Mucosa of rectum (tissue), 2 donors: ENCODE measurements around the gene CDHR5.

Source experiments
- H3K27ac ChIP-seq, 2 donors: one replicate each; pipeline ENCODE4 v1.7.0; 2013; ENCODE audit warnings: inconsistent platforms in 2 of 2, low read depth in 2 of 2, low read length in 2 of 2
- H3K27me3 ChIP-seq, 2 donors: one replicate each; pipeline ENCODE4 v1.7.0; 2013; ENCODE audit warnings: low read length in 2 of 2; ENCODE audit not compliant: control insufficient read depth in 2 of 2, insufficient read depth in 2 of 2
- H3K36me3 ChIP-seq, 2 donors: one replicate each; pipeline ENCODE4 v1.7.0; 2013; ENCODE audit warnings: low read length in 2 of 2; ENCODE audit not compliant: control insufficient read depth in 2 of 2, insufficient read depth in 2 of 2
- H3K4me1 ChIP-seq, 2 donors: one replicate each; pipeline ENCODE4 v1.7.0; 2013; ENCODE audit warnings: low read length in 2 of 2, mild to moderate bottlenecking in 1 of 2; ENCODE audit not compliant: control insufficient read depth in 2 of 2, insufficient read depth in 2 of 2
- H3K4me3 ChIP-seq, 2 donors: one replicate each; pipeline ENCODE4 v1.7.0; 2013; ENCODE audit warnings: low read length in 2 of 2
- H3K9ac ChIP-seq, 2 donors: one replicate each; pipeline ENCODE4 v1.7.0; 2013; ENCODE audit warnings: low read length in 2 of 2, low read depth in 1 of 2, mild to moderate bottlenecking in 1 of 2
- H3K9me3 ChIP-seq, 2 donors: one replicate each; pipeline ENCODE4 v1.7.0; 2013; ENCODE audit warnings: low read length in 2 of 2; ENCODE audit not compliant: control insufficient read depth in 2 of 2
- donor health status: healthy.
- donor health status: Normal muscosa, but diverticular disease.

Gene CDHR5

GRCh38 chr11:587546-587945 is 37.2 kb downstream of the CDHR5 start:
- H3K36me3 ChIP-seq = peaks cover 51 to 62% of the 10 kb centered on the region in 2 donors
- H3K9ac ChIP-seq = no peak overlapping the region
- H3K27ac ChIP-seq = no peak overlapping the region

GRCh38 chr11:586376-587316 is 38.1 kb downstream of the CDHR5 start:
- Histone ChIP-seq H3K36me3 (peaks cover 50 to 63% of the 10 kb centered on the region in 2 donors), H3K4me3 (no peak overlapping the region), H3K9me3 (no peaks in the 10 kb centered on the region)

More at GRCh38 chr11:587546-587945, 37.2 kb downstream of the CDHR5 start:
- Histone ChIP-seq H3K27me3 (no peaks in the 10 kb centered on the region), H3K9me3 (no peaks in the 10 kb centered on the region), H3K4me3 (no peak overlapping the region), H3K4me1 (no peaks in the 10 kb centered on the region)

GRCh38 chr11:584287-584686 is 40.5 kb downstream of the CDHR5 start:
- Histone ChIP-seq H3K27me3 (no peaks in the 10 kb centered on the region), H3K4me3 (no peak overlapping the region), H3K4me1 (peaks cover 1 to 2% of the 10 kb centered on the region in 2 donors), H3K9ac (no peak overlapping the region), H3K9me3 (no peaks in the 10 kb centered on the region), H3K27ac (no peak overlapping the region), H3K36me3 (peaks cover 40 to 45% of the 10 kb centered on the region in 2 donors)

More at GRCh38 chr11:586376-587316, 38.1 kb downstream of the CDHR5 start:
- H3K4me1 ChIP-seq = no peaks in the 10 kb centered on the region
- H3K27ac ChIP-seq = no peak overlapping the region
- no peak overlapping the region for H3K9ac ChIP-seq
- no peaks in the 10 kb centered on the region for H3K27me3 ChIP-seq

- Histone ChIP-seq H3K4me1 (peaks cover 18 to 20% of the 10 kb centered on the region in 2 donors), H3K27me3 (no peaks in the 10 kb centered on the region), H3K4me3 (no peak overlapping the region), H3K9me3 (no peaks in the 10 kb centered on the region), H3K36me3 (peaks cover 23 to 29% of the 10 kb centered on the region in 2 donors), H3K9ac (no peak overlapping the region), H3K27ac (no peak overlapping the region)
Observed at GRCh38 chr11:581752-582151, 43.0 kb downstream of the CDHR5 start.

- Histone ChIP-seq H3K36me3 (peaks cover 19 to 25% of the 10 kb centered on the region in 2 donors), H3K27ac (no peak overlapping the region), H3K4me3 (no peak overlapping the region), H3K4me1 (peaks cover 18 to 20% of the 10 kb centered on the region in 2 donors), H3K27me3 (no peaks in the 10 kb centered on the region), H3K9me3 (no peaks in the 10 kb centered on the region), H3K9ac (no peak overlapping the region)
Observed at GRCh38 chr11:581342-581741, 43.4 kb downstream of the CDHR5 start.

GRCh38 chr11:579830-580601 is 44.7 kb downstream of the CDHR5 start:
- peaks cover 0 to 1% of the 10 kb centered on the region in 2 donors for H3K27me3 ChIP-seq
- H3K9ac ChIP-seq = no peak overlapping the region
- H3K4me3 ChIP-seq = no peak overlapping the region
- H3K36me3 ChIP-seq = peaks cover 17 to 19% of the 10 kb centered on the region in 2 donors
- H3K9me3 ChIP-seq = no peaks in the 10 kb centered on the region
- H3K27ac ChIP-seq = no peak overlapping the region
- H3K4me1 ChIP-seq = peaks cover 20 to 22% of the 10 kb centered on the region in 2 donors

- Histone ChIP-seq H3K36me3 (peaks cover 7 to 11% of the 10 kb centered on the region in 2 donors), H3K9me3 (no peaks in the 10 kb centered on the region), H3K27me3 (peaks cover 0 to 3% of the 10 kb centered on the region in 2 donors), H3K27ac (no peak overlapping the region), H3K4me3 (peak overlapping the region; percentile 21 to 93), H3K4me1 (peaks cover 20 to 29% of the 10 kb centered on the region in 2 donors), H3K9ac (peak overlapping the region in 1 of 2 donors; percentile 86)
Observed at GRCh38 chr11:578276-579035, 46.3 kb downstream of the CDHR5 start.

- H3K4me1 ChIP-seq = peaks cover 20 to 29% of the 10 kb centered on the region in 2 donors
- peak overlapping the region; percentile 93 to 97 for H3K4me3 ChIP-seq
- H3K27ac ChIP-seq = no peak overlapping the region
- H3K9ac ChIP-seq = peak overlapping the region; percentile 78 to 86
- H3K36me3 ChIP-seq = peaks cover 5 to 10% of the 10 kb centered on the region in 2 donors
- H3K27me3 ChIP-seq = peaks cover 0 to 3% of the 10 kb centered on the region in 2 donors
- no peaks in the 10 kb centered on the region for H3K9me3 ChIP-seq
Observed at GRCh38 chr11:577611-577894, 47.2 kb downstream of the CDHR5 start.

GRCh38 chr11:576811-577610 is 47.7 kb downstream of the CDHR5 start:
- peaks cover 20 to 29% of the 10 kb centered on the region in 2 donors for H3K4me1 ChIP-seq
- peak overlapping the region; percentile 78 to 86 for H3K9ac ChIP-seq
- peaks cover 4 to 6% of the 10 kb centered on the region in 2 donors for H3K36me3 ChIP-seq
- peak overlapping the region; percentile 70 to 71 for H3K27ac ChIP-seq
- H3K9me3 ChIP-seq = no peaks in the 10 kb centered on the region
- H3K27me3 ChIP-seq = peaks cover 0 to 3% of the 10 kb centered on the region in 2 donors
- H3K4me3 ChIP-seq = peak overlapping the region; percentile 93 to 97
